Measurements from ENCODE around the gene TFAP2E.

Gene TFAP2E

GRCh38 chr1:35539824-35540261, 33.3 kb upstream of the TFAP2E start:
- CTCF ChIA-PET = no interaction called here

GRCh38 chr1:35544976-35545375, 28.1 kb upstream of the TFAP2E start:
- ChIA-PET CTCF (interaction anchor here (0.6 to 1.4 kb wide), 4 partner anchors 93 to 108 kb away, joined by 3 to 4 read pairs (median 4); no protein-coding TSS in a partner anchor), POLR2A (interaction anchor here (0.9 to 1.4 kb wide), 2 partner anchors 12 to 685 kb away, joined by 3 read pairs; partner anchors contain the start of genes KIAA0319L and SMIM12)
- TF ChIP-seq HDGF (IDR thresholded peaks at IDR 0.05; ENCODE audit: borderline replicate concordance) (no peak), ARNT (IDR thresholded peaks at IDR 0.05) (no peak), SUZ12 (IDR thresholded peaks at IDR 0.05) (no peak), FOXM1 (IDR thresholded peaks at IDR 0.05; ENCODE audit: borderline replicate concordance) (no peak), CTBP1 (IDR thresholded peaks at IDR 0.05; ENCODE audit: borderline replicate concordance) (no peak), SP1 (IDR thresholded peaks at IDR 0.05) (no peak), LEF1 (IDR thresholded peaks at IDR 0.05; ENCODE audit: borderline replicate concordance) (no peak)
- peak; percentile 52 for DNase-seq (ENCODE audit: extremely low spot score)

More at GRCh38 chr1:35539824-35540261, 33.3 kb upstream of the TFAP2E start:
- DNase-seq (ENCODE audit: extremely low spot score) = no peak
- TF ChIP-seq CTBP1 (IDR thresholded peaks at IDR 0.05; ENCODE audit: borderline replicate concordance) (no peak), L3MBTL2 (conservative IDR thresholded peaks at IDR 0.05) (no peak), LEF1 (IDR thresholded peaks at IDR 0.05; ENCODE audit: borderline replicate concordance) (no peak), ZNF384 (IDR thresholded peaks at IDR 0.05) (no peak), FOXM1 (IDR thresholded peaks at IDR 0.05; ENCODE audit: borderline replicate concordance) (no peak), FOXA1 (IDR thresholded peaks at IDR 0.05) (no peak), PKNOX1 (IDR thresholded peaks at IDR 0.05) (no peak), SP1 (IDR thresholded peaks at IDR 0.05) (no peak), ELF4 (IDR thresholded peaks at IDR 0.05) (no peak), TARDBP (IDR thresholded peaks at IDR 0.05) (no peak), BHLHE40 (IDR thresholded peaks at IDR 0.05; ENCODE audit: borderline replicate concordance) (no peak), NFRKB (IDR thresholded peaks at IDR 0.05) (no peak), SUZ12 (IDR thresholded peaks at IDR 0.05) (no peak), FOXK2 (IDR thresholded peaks at IDR 0.05) (no peak), HDGF (IDR thresholded peaks at IDR 0.05; ENCODE audit: borderline replicate concordance) (no peak), ARNT (IDR thresholded peaks at IDR 0.05) (no peak)
- POLR2A ChIA-PET = interaction anchor here (1.0 kb wide), 1 partner anchor 17 kb away, joined by 3 read pairs; the partner anchor contains the start of genes KIAA0319L and NCDN

GRCh38 chr1:35546614-35547013, 26.5 kb upstream of the TFAP2E start:
- CTCF ChIA-PET = no interaction called here
- POLR2A ChIA-PET = interaction anchor here (2.8 kb wide), 1 partner anchor 10 kb away, joined by 11 read pairs; the partner anchor contains the start of genes KIAA0319L and NCDN

GRCh38 chr1:35553851-35554250, 19.3 kb upstream of the TFAP2E start:
- DNase-seq (ENCODE audit: extremely low spot score) = no peak
- CTCF ChIA-PET = no interaction called here
- POLR2A ChIA-PET = no interaction called here
- TF ChIP-seq PKNOX1 (IDR thresholded peaks at IDR 0.05) = no peak
- TF ChIP-seq BHLHE40 (IDR thresholded peaks at IDR 0.05; ENCODE audit: borderline replicate concordance) = no peak
- TF ChIP-seq LEF1 (IDR thresholded peaks at IDR 0.05; ENCODE audit: borderline replicate concordance) = no peak
- no peak for TF ChIP-seq FOXA1 (IDR thresholded peaks at IDR 0.05)
- TF ChIP-seq CTBP1 (IDR thresholded peaks at IDR 0.05; ENCODE audit: borderline replicate concordance) = no peak
- TF ChIP-seq SUZ12 (IDR thresholded peaks at IDR 0.05) = no peak
- TF ChIP-seq SP1 (IDR thresholded peaks at IDR 0.05) = no peak
- TF ChIP-seq TARDBP (IDR thresholded peaks at IDR 0.05) = no peak

More at GRCh38 chr1:35546614-35547013, 26.5 kb upstream of the TFAP2E start:
- TF ChIP-seq FOXK2 (IDR thresholded peaks at IDR 0.05) = no peak
- TF ChIP-seq FOXA1 (IDR thresholded peaks at IDR 0.05) = no peak
- TF ChIP-seq SP1 (IDR thresholded peaks at IDR 0.05) = no peak
- TF ChIP-seq ZNF384 (IDR thresholded peaks at IDR 0.05) = no peak
- no peak for TF ChIP-seq CTBP1 (IDR thresholded peaks at IDR 0.05; ENCODE audit: borderline replicate concordance)
- TF ChIP-seq SUZ12 (IDR thresholded peaks at IDR 0.05) = no peak
- TF ChIP-seq NFRKB (IDR thresholded peaks at IDR 0.05) = no peak
- no peak for TF ChIP-seq LEF1 (IDR thresholded peaks at IDR 0.05; ENCODE audit: borderline replicate concordance)
- no peak for TF ChIP-seq L3MBTL2 (conservative IDR thresholded peaks at IDR 0.05)
- no peak for TF ChIP-seq ARNT (IDR thresholded peaks at IDR 0.05)
- TF ChIP-seq HDGF (IDR thresholded peaks at IDR 0.05; ENCODE audit: borderline replicate concordance) = no peak
- no peak for TF ChIP-seq FOXM1 (IDR thresholded peaks at IDR 0.05; ENCODE audit: borderline replicate concordance)
- no peak for TF ChIP-seq PKNOX1 (IDR thresholded peaks at IDR 0.05)
- no peak for TF ChIP-seq TARDBP (IDR thresholded peaks at IDR 0.05)
- no peak for TF ChIP-seq ELF4 (IDR thresholded peaks at IDR 0.05)
- no peak for DNase-seq (ENCODE audit: extremely low spot score)

GRCh38 chr1:35554266-35555211, 18.6 kb upstream of the TFAP2E start:
- no peak for DNase-seq (ENCODE audit: extremely low spot score)

More at GRCh38 chr1:35554266-35555211, 18.6 kb upstream of the TFAP2E start:
- POLR2A ChIA-PET = no interaction called here
- TF ChIP-seq FOXA1 (IDR thresholded peaks at IDR 0.05) = no peak
- TF ChIP-seq SUZ12 (IDR thresholded peaks at IDR 0.05) = no peak
- TF ChIP-seq L3MBTL2 (conservative IDR thresholded peaks at IDR 0.05) = no peak
- no peak for TF ChIP-seq HDGF (IDR thresholded peaks at IDR 0.05; ENCODE audit: borderline replicate concordance)
- TF ChIP-seq LEF1 (IDR thresholded peaks at IDR 0.05; ENCODE audit: borderline replicate concordance) = no peak
- TF ChIP-seq FOXK2 (IDR thresholded peaks at IDR 0.05) = no peak
- TF ChIP-seq SP1 (IDR thresholded peaks at IDR 0.05) = no peak
- no peak for TF ChIP-seq ZNF384 (IDR thresholded peaks at IDR 0.05)
- TF ChIP-seq NFRKB (IDR thresholded peaks at IDR 0.05) = no peak
- TF ChIP-seq BHLHE40 (IDR thresholded peaks at IDR 0.05; ENCODE audit: borderline replicate concordance) = no peak
- no peak for TF ChIP-seq ELF4 (IDR thresholded peaks at IDR 0.05)
- CTCF ChIA-PET = no interaction called here

Data from HEK293T (cell line).